ENCODE data around the gene RPL22L1. TPM values are rescaled to one million over a fixed set of nuclear protein-coding genes. Genes with fewer than 3 reads are reported as not detected.

The RPL22L1 gene
- total and polyA plus RNA-seq, 2 of the 4 experiments (the other 2 are of a cell fraction) = 37.1 to 92.0 TPM

- H3K4me2 ChIP-seq (ENCODE audit: low read depth, low read length) = no peak overlapping the region
- ChIA-PET CTCF (no interaction called here), POLR2A (ENCODE audit: unreplicated experiment) (no interaction called here)
- H3K9ac ChIP-seq (ENCODE audit: low read depth, low read length) = no peak overlapping the region
- H2BK20ac ChIP-seq (ENCODE audit: low read depth, low read length) = no peak overlapping the region
- no peaks in the 10 kb centered on the region for H3K79me1 ChIP-seq (ENCODE audit: low read depth in 1 of 2, low read length in 2 of 2)
- no peak overlapping the region for H2BK15ac ChIP-seq (ENCODE audit: low read depth, low read length)
- in situ Hi-C loops (cut with MboI; ENCODE audit: low sequenced_read_pairs) (no loop called here), intact Hi-C loops (cut with micrococcal nuclease) (no loop called here), dilution Hi-C loops (cut with HindIII; ENCODE audit: low sequenced_read_pairs, unreplicated experiment) (no loop called here)
- no peak overlapping the region for H3K4me3 ChIP-seq (ENCODE audit: insufficient read depth, low read depth, low read length)
- no peaks in the 10 kb centered on the region for H3K4me1 ChIP-seq (ENCODE audit: control insufficient read depth, insufficient read depth, low read length)
- H4K20me1 ChIP-seq (ENCODE audit: insufficient read depth, low read length) = no peaks in the 10 kb centered on the region
- TF ChIP-seq MAZ (IDR thresholded peaks at IDR 0.05; ENCODE audit: borderline replicate concordance, low read depth, low read length) (no peak), CHD1 (IDR thresholded peaks at IDR 0.05; ENCODE audit: low read depth, low read length) (no peak), MXI1 (IDR thresholded peaks at IDR 0.05; ENCODE audit: borderline replicate concordance, low read depth, low read length) (no peak), MAFK (IDR thresholded peaks at IDR 0.05; ENCODE audit: low read depth, low read length) (no peak), RFX5 (IDR thresholded peaks at IDR 0.05; ENCODE audit: low read depth, low read length) (no peak), RAD21 (IDR thresholded peaks at IDR 0.05; ENCODE audit: low read length) (no peak), ELK1 (IDR thresholded peaks at IDR 0.05; ENCODE audit: borderline replicate concordance, low read depth, low read length) (no peak)
- TF ChIP-seq, protein P1, sequence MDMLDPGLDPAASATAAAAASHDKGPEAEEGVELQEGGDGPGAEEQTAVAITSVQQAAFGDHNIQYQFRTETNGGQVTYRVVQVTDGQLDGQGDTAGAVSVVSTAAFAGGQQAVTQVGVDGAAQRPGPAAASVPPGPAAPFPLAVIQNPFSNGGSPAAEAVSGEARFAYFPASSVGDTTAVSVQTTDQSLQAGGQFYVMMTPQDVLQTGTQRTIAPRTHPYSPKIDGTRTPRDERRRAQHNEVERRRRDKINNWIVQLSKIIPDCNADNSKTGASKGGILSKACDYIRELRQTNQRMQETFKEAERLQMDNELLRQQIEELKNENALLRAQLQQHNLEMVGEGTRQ (IDR thresholded peaks at IDR 0.05; ENCODE audit: low read depth, low read length) = no peak
- no peaks in the 10 kb centered on the region for H3K36me3 ChIP-seq (ENCODE audit: control insufficient read depth, insufficient read depth, low read length)
- no peak overlapping the region for H3K23ac ChIP-seq (ENCODE audit: low read depth, low read length)
- H3K27me3 ChIP-seq (ENCODE audit: control insufficient read depth, insufficient read depth, low read length) = no peaks in the 10 kb centered on the region
- H3K56ac ChIP-seq (ENCODE audit: extremely low read depth, insufficient read depth, low read length) = no peak overlapping the region
- H2AK9ac ChIP-seq (replicated peaks; ENCODE audit: low read depth, low read length, poor library complexity) = no peak overlapping the region
- no peak overlapping the region for H2AK5ac ChIP-seq (ENCODE audit: low read depth, low read length)
- no peak overlapping the region for H3K4ac ChIP-seq (ENCODE audit: low read depth, low read length)
- H3K14ac ChIP-seq (replicated peaks; ENCODE audit: low read depth, low read length) = no peak overlapping the region
- DNase-seq = no peak
- no peak overlapping the region for H2BK5ac ChIP-seq (ENCODE audit: low read depth, low read length, poor library complexity, severe bottlenecking)
- BruUV-seq (replicated peaks) = no TSS peak
- H3K9me3 ChIP-seq (ENCODE audit: control insufficient read depth, insufficient read depth, low read length) = no peaks in the 10 kb centered on the region
- ATAC-seq (ENCODE audit: low read depth) = no peak
- no peak overlapping the region for H2BK120ac ChIP-seq (ENCODE audit: low read depth, low read length)
- H2AFZ ChIP-seq (replicated peaks; ENCODE audit: low read length, poor library complexity) = no peak overlapping the region
- H4K91ac ChIP-seq (ENCODE audit: insufficient read depth, low read depth, low read length) = no peak overlapping the region
- H3K27ac ChIP-seq (ENCODE audit: insufficient read depth, low read length) = no peak overlapping the region
- H4K8ac ChIP-seq (ENCODE audit: low read depth in 2 of 2, low read length in 2 of 2) = no peak overlapping the region
- no peaks in the 10 kb centered on the region for H3K9me1 ChIP-seq (ENCODE audit: insufficient read depth, low read length)
- H3K18ac ChIP-seq (ENCODE audit: low read depth, low read length) = no peak overlapping the region
- no peak overlapping the region for H4K5ac ChIP-seq (ENCODE audit: low read depth, low read length)
Observed at GRCh38 chr3:170889132-170889531, 19.1 kb upstream of the RPL22L1 start.
